ENCODE measurements around the gene SPATA1. TPM values are rescaled to one million over a fixed set of nuclear protein-coding genes. Genes with fewer than 3 reads are reported as not detected.

The SPATA1 gene
- polyA plus RNA-seq, 1 donor (not counting 4 experiments of a cell fraction or from before 2014, with no cell fraction given) = 0.25 TPM

GRCh38 chr1:84613026-84613425 lies 106.8 kb downstream of the SPATA1 start:
- Histone ChIP-seq H3K27me3 (ENCODE audit: control insufficient read depth, extremely low read depth, insufficient read depth, low read length) (no peaks in the 10 kb centered on the region), H3K79me2 (ENCODE audit: control insufficient read depth, insufficient read depth, low read length) (no peaks in the 10 kb centered on the region), H3K9me1 (ENCODE audit: control insufficient read depth, extremely low read depth, insufficient read depth, low read length) (no peaks in the 10 kb centered on the region), H2AFZ (ENCODE audit: control insufficient read depth, low read length) (no peak overlapping the region), H3K9ac (ENCODE audit: control insufficient read depth, extremely low read depth, insufficient read depth, low read length) (no peak overlapping the region), H3K36me3 (ENCODE audit: control insufficient read depth in 2 of 2, extremely low read depth in 1 of 2, insufficient read depth in 2 of 2, low read length in 2 of 2) (no peaks in the 10 kb centered on the region), H4K20me1 (ENCODE audit: control insufficient read depth, extremely low read depth, insufficient read depth, low read length) (no peaks in the 10 kb centered on the region), H3K4me1 (ENCODE audit: control insufficient read depth, extremely low read depth, insufficient read depth, low read length) (no peaks in the 10 kb centered on the region), H3K9me3 (ENCODE audit: control insufficient read depth, low read depth, low read length) (no peaks in the 10 kb centered on the region), H3K4me3 (ENCODE audit: control insufficient read depth in 2 of 3, extremely low read depth in 1 of 3, insufficient read depth in 2 of 3, low read depth in 1 of 3, low read length in 3 of 3) (no peak overlapping the region), H3K27ac (ENCODE audit: control insufficient read depth, insufficient read depth, low read length) (no peak overlapping the region), H3K4me2 (ENCODE audit: control insufficient read depth, extremely low read depth, insufficient read depth, low read depth, low read length) (no peak overlapping the region)
- no peak for TF ChIP-seq EZH2 (IDR thresholded peaks at IDR 0.05; ENCODE audit: low read length)
- no peak for TF ChIP-seq CTCF (optimal IDR thresholded peaks at IDR 0.05 in 1 of 3, IDR thresholded peaks at IDR 0.05 in 1 of 3, conservative IDR thresholded peaks at IDR 0.05 in 1 of 3; ENCODE audit: extremely low read depth in 1 of 3, insufficient read depth in 2 of 3, low read length in 3 of 3)
- no peak for DNase-seq (ENCODE audit: low read depth, low spot score)
- dilution Hi-C loops (cut with MboI; ENCODE audit: extremely low pct_ligation_motif_present, low sequenced_read_pairs) = no loop called here
- no peak for FAIRE-seq

GRCh38 chr1:84613887-84614286 lies 107.7 kb downstream of the SPATA1 start:
- FAIRE-seq (no peak), DNase-seq (ENCODE audit: low read depth, low spot score) (no peak)
- no peak overlapping the region for H3K4me3 ChIP-seq (ENCODE audit: control insufficient read depth in 2 of 3, extremely low read depth in 1 of 3, insufficient read depth in 2 of 3, low read depth in 1 of 3, low read length in 3 of 3)
- no peak for TF ChIP-seq EZH2 (IDR thresholded peaks at IDR 0.05; ENCODE audit: low read length)
- TF ChIP-seq CTCF (optimal IDR thresholded peaks at IDR 0.05 in 1 of 3, IDR thresholded peaks at IDR 0.05 in 1 of 3, conservative IDR thresholded peaks at IDR 0.05 in 1 of 3; ENCODE audit: extremely low read depth in 1 of 3, insufficient read depth in 2 of 3, low read length in 3 of 3) = no peak
- no peaks in the 10 kb centered on the region for H3K79me2 ChIP-seq (ENCODE audit: control insufficient read depth, insufficient read depth, low read length)
- H3K4me1 ChIP-seq (ENCODE audit: control insufficient read depth, extremely low read depth, insufficient read depth, low read length) = no peaks in the 10 kb centered on the region
- H3K36me3 ChIP-seq (ENCODE audit: control insufficient read depth in 2 of 2, extremely low read depth in 1 of 2, insufficient read depth in 2 of 2, low read length in 2 of 2) = no peaks in the 10 kb centered on the region
- no peaks in the 10 kb centered on the region for H3K9me1 ChIP-seq (ENCODE audit: control insufficient read depth, extremely low read depth, insufficient read depth, low read length)
- no peak overlapping the region for H3K9ac ChIP-seq (ENCODE audit: control insufficient read depth, extremely low read depth, insufficient read depth, low read length)
- H2AFZ ChIP-seq (ENCODE audit: control insufficient read depth, low read length) = no peak overlapping the region
- no peak overlapping the region for H3K4me2 ChIP-seq (ENCODE audit: control insufficient read depth, extremely low read depth, insufficient read depth, low read depth, low read length)
- H3K27me3 ChIP-seq (ENCODE audit: control insufficient read depth, extremely low read depth, insufficient read depth, low read length) = no peaks in the 10 kb centered on the region
- no peaks in the 10 kb centered on the region for H4K20me1 ChIP-seq (ENCODE audit: control insufficient read depth, extremely low read depth, insufficient read depth, low read length)
- dilution Hi-C loops (cut with MboI; ENCODE audit: extremely low pct_ligation_motif_present, low sequenced_read_pairs) = no loop called here
- no peaks in the 10 kb centered on the region for H3K9me3 ChIP-seq (ENCODE audit: control insufficient read depth, low read depth, low read length)
- H3K27ac ChIP-seq (ENCODE audit: control insufficient read depth, insufficient read depth, low read length) = no peak overlapping the region

All from keratinocyte (primary cell).